NCI-H2227 (cell line): Measurements from ENCODE around the gene ERICH6B.

ENCODE experiments used
- DNase-seq: peaks from one replicate; lab custom pipeline; 2025; ENCODE audit not compliant: unreplicated experiment; lab: John Stamatoyannopoulos, UW

Gene ERICH6B

DNA sequence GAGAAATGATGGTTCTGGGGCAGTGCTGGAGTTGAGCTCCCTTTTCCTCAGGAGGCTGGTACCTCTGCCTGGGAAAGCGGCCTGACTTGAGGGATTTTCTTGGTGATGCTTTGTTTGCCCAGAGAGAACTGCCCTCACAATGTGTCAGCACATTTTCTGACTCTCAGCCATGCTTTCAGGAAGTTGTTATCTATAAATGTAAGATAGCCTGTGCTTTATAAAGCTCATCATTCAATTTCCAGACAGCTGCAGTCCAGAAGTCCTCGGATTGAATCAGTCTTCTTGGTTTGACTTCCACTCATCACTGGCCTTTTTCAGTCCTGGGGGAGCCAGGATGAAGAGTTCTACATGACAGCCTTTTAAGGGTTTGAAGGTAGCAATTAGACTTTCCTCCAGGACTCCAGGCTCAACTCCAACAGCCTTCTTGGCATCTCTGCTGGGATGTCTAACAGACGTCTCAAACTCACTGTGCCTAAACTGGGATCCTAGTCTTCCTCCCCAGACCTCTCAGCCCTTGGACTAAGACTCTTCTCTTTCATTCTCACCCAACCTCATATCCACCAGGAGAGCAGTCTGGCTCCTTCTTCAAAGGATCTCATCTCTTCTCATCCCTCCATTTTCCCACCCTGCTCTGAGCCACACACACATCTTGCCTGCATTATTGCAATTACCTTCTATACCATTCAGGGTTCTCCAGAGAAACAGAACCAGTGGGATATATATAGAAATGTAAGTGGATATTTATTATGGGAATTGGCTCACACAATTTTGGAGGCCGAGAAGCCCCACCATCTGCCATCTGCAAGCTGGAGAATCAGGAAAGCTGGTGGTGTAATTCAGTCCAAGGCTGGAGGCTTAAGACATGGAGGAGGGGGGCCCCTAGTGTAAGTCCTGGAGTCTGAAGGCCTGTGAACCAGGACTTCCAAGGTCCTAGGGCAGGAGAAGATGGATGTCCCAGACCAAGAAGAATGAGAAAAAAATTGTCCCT lies 13.1 kb downstream of the ERICH6B start:
- no peak for DNase-seq

DNA sequence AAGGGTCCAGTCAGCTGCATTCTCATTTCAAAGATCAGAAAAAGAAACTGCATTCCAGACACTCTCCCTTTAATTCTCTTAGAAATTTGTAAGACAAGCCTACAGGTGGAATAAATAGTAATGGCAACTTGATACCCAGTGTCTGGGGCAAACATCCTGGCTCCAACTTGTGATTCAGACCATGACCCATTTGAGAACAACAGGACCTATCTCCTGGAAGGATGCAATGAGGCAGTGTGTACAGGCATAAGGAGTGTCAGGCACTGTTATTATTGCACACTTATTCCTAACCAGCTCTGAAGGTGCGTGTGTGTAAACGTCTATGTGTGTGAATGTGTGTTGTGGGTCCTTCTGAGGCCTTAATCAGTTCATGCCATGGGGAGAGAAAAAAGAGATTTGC lies 13.9 kb downstream of the ERICH6B start:
- DNase-seq: no peak

DNA sequence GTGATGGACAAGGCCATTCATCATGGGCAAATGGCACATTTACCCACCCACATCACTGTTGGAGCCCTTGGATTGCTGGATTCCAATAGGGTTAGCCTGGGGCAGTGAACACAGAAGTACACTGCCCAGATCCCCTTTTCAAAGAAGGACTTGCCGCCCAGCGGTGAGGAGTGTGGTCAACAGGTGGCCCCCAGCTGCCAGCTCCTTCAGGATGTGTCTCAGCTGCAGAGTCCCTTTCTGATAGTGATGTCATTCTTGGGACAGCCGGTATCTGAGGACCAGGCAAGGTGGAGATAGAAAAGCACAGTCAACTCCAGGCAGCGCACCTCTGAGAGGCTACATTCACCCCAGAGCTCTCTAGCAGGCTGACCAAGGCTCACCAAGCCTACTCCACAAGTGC lies 16.9 kb downstream of the ERICH6B start:
- no peak for DNase-seq

DNA sequence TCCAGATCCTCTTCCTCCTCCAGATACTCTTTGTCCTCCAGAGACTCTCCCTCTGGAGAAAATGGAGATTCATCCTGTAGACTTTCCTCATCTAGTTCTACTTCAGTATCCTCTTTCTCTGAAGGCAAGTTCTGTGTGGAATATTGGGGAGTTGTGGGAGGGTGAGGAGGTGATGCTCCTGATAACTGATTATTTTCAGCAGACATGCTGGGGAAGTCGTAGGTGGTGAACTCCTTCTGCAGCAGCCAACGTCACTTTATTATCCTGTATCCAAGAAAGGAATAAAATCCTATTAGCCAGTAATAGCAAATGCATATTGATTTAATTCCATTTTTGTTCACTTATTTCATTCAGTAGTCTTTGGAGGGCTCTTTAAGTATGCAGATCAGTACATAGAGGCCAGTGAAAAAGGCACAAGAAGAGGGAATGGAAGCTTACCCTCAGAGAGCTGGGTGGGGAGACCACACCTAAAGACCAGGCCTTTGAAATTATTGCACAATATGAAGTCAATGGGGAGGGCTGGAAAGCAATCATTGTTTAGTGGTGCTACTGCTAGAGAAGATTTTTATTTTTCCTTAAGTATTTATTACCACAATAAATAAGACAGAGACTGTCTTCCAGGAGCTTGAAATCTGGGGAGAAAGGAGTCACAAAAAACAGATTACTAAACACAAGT lies 18.6 kb downstream of the ERICH6B start:
- no peak for DNase-seq

DNA sequence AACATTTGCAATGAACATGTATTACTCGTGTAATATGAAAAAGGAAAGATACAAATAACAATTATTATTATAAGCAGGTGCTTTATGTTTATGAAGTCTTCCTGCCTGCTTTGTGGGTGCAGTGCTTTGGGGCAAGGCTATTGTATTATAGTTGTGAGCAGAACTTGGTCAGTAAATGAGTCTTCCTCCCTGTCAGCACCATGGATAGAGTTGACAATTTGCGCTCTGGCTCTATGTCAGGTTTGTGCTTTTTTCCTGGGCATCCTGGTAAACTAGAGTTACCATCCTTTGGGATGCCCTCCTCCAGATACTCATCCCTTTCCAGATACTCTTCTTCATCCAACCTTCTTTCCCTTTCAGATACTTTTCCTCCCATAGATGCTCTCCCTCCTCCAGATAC lies 19.6 kb downstream of the ERICH6B start:
- DNase-seq: no peak

DNA sequence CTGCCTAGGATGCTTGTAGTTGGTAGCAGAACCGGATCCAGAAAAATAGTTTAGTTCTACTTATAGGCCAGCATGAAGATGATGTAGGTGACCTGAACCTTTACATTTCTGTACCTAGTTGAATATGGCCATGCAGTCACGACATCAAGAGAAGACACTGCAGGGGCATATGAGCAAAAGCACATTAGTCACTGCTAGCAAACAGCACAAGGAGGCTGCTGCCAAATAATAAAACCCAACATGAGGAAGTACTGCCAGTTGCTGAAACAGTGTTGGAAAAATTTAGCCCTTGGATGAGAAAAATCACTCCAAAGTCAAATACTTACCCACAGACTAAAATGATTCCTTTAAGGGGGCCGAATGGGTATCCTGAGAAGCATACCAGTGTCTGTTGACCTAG lies 20.8 kb downstream of the ERICH6B start:
- no peak for DNase-seq

DNA sequence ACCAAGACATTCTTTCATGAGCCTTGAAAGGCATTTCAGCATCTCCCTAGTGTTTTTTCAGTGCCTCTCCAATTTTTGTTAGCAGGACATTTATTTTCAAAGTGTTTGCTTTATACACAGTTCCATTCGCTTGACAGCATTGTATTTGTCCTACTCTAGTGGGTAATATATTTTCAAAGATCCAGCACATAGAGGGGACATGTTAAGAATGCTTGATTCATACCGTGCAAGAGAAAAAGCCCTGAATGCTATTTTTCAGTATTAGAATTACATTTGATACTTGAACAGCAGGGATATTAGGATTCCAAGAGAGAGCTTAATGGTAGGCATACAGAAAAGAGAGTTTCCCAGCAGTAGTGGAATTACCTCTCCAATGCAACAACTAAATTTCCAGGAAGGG lies 21.3 kb downstream of the ERICH6B start:
- DNase-seq: no peak

DNA sequence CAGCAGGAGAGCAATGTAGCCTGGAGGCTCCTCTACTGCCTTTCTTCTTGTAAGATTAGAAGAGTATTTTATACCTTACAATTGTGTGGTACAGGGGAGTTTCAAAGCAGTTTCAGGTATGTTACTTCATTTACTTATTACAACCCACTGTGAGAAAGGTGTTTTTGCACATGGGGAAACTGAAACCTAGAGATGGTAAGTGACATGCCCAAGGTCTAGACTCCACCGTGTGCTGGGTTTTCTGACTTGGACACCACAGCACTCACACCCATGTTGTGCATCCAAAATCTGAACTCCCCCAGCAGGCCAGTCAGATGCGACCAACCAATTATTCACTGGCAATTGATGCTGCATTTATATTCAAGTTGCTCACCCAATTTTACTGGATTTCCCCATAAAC lies 22.8 kb downstream of the ERICH6B start:
- DNase-seq: no peak

DNA sequence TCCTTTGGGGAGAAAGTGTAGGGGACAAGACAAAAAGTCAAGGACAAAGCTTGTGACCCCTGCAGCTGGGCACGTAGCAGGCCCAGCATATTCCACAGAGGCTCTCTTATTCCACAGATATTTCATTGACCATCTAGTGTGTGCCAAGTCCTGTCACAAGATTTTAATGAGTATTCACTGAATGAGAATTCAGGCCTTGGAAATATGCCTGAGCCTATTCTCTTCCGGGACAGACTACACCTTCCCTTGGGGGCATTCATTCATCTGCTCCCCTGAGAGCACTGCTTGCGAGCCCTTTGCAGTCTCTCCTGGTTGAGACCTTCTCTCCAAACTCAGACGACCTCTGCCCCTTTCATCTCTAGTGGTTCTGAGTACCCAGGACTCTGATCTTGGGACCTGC lies 25.5 kb downstream of the ERICH6B start:
- DNase-seq: no peak

DNA sequence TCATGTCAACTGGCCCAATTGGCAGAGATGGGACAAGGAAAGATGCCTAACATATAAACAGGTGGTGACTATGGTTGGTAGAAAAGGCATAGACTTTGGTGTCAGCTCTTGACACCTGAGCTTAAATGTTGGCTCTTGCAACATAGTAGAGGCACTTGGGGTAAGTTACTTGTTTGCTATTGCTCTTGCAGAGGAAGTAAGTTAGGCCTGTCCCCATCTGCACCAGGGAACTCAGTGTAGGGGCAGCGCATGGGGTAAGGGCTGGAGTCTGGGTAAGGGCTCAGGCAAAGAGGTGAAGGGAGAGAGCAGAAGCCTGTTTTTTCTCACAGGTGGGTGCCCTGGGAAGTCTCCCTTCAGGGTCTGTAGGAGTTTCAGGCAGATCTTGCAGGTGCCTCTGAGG lies 27.6 kb downstream of the ERICH6B start:
- DNase-seq: no peak

DNA sequence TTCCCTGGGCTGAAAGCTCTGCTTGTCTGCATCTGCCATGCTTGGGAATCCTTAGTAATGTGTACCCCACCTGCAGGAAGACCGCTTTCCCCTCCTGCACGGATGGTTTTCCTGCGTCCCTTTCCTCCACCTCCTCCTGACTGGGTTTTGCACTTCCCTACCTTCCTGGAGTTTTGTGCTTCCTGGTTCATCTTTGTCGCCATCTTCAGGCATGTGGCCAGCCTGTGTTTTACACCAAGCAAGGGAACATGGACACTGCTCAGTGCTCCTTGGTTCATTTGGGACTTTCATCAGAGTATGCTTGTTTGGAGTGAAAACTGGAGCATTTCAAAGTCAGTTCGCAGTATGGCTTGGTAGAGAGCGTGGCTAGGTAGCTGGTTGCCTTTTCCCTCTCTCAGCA lies 30.7 kb downstream of the ERICH6B start:
- no peak for DNase-seq

DNA sequence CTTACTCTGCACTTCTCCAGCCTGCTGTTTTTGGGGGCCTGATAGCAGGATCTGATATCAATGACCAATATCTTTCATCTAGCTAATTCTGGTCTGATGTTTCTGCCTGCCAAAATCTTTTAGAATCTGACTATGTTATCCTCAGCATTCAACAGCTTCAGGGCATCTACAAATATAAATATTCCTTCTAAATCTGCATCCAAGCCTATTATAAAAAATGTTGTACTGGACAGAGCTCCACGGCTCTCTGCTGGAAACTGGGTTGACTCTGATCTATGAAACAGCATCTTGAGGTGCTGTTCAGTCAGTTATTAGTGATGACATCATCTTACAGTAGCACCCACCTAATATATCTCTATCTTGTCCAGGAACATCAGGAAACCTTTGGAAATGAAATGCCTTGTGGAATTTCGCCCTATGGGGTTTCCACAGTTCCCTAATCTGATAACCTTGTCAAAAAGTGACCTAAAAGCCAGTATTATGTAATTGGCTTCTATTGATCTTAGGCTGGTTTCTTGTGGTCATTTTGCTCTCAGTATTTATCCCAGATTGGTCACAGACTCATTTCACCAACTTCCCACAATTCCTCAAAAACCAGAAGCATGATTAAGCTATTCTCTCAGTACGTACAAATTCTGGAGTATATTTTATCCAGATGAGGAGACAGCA lies 33.0 kb downstream of the ERICH6B start:
- no peak for DNase-seq

DNA sequence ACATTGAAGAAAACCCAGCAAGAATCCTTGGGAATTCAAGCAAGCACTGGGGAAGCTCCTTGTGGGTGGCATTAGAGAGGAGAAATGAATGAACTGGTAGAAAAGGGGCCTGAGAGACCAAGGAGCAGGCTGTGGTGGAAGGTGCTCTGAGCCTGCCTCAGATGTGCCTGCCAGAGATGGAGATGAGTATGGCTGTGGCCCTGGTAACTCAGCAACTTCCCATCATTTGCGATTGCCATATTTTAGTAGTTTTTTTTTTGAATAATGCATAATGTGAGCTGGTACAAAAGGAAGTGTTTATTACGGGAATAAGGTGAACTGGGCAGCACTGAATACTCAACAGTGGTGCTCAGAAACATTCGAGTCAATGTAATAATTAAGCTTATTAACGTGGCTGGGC lies 39.1 kb downstream of the ERICH6B start:
- DNase-seq: no peak

DNA sequence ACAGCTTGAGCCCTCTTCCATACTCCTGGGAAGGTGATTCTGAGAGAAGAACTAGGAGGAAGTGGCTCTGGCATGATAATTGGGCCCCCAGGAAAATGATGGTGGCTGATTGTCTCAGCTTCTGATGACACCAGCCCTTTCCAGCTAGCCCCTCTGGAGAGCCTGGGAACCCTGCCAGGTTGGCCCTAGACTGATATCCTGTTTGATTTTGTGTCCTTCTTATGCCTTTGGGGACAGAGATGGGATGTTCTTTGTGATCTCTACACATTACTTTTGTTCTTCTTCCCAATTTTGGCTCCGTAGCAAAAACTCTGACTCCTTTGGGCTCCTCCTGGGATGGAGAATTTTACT lies 39.7 kb downstream of the ERICH6B start:
- DNase-seq: no peak

DNA sequence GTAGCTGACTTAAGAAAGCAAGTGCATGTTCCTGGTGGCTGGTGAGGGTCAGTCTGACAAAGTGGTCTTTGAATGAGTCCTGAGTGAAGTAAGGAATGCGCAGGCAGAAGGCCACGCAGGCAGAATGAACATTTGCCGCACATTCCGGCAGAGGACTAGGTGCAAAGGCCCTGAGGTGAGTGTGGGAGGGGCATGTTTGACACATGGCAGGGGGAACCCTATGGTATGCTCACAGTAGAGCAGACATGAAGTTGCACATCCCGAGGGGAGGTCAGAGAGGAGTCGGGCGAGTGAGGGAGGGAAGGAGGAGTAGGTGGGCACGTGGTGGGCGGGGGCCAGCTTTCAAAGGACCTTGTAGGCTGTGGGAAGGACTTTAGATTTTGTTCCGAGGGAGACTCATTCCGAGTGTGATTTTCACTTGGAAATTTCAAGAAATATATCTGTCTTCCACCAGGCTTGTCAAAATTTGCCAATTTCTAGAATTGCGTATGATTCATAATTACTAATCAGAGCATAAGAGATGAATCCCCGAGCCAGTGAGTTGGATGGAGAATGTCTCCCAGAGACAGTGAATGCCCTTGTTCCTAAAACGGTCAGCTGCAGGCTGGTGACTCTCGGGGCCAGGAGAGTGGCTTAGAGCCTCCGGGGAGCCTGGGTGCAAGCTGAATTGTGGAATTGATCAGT lies 40.3 kb downstream of the ERICH6B start:
- DNase-seq: no peak

DNA sequence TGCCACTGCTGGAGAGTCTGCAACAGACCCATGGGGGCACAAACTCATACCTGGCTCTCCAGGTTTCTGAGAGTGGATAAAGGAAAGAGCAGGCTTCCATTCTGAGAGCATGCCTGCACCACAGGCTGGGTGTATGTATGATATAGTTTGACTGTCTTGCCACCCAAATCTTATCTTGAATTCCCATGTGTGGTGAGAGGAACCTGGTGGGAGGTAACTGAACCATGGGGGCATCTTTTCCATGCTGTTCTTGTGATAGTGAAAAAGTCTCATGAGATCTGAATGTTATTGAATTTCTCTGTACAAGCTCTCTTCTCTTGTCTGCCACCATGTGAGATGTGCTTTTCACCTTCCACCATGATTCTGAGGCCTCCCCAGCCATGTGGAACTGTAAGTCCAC lies 50.2 kb downstream of the ERICH6B start:
- DNase-seq: no peak

DNA sequence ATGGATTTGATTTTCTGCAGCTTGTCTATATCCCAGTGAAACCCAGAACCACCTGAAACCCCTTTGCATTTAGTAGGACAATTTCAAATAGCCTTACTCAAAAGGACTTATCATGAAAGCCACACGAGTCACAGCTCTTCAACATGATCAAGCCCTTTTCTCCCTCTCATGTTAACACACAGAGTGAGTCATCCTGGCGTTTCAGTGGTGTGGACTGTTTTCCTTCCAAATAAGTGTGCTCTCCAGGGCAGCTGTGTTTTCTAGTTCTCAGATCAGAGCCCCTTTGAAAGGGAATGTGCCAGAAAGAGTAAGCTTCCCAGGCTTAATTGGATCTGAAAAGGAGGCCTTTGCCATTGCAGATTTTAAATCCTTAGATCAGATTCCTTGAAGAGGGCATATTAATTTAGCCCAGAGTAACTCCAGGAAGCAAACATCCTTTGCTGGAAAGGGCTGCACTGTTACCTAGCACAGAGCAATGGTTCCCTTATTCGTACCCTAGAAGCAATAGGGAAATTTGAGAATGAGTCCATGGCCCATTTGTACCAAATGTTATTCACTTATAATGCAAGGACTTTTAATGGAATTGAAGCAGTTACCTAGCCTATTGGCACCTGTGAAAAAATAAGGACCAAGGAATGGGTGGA lies 51.3 kb downstream of the ERICH6B start:
- no peak for DNase-seq

DNA sequence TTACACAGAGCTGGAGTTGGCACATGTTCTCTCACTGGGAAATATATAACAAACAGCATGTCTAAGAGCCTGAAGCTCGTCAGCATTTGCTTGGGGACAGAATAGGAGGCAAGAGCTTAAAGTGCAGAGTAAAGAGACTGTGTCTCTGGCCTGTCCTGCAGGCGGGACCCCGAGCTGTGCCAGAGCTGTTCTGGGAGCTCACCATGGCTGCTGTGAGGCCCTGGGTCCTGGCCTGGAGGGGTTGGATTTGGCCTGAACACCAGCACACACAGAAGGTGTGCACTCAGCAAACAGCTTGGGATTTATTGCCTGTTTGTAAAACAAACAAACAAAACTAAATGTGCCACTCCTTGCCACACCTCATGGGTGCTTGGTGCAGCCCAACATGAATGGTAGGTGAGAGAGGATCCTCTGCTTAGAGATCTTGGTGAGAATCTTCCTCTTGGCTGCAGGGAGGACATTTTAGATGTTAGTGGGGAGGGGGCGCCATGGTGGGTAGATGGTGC lies 60.9 kb downstream of the ERICH6B start:
- no peak for DNase-seq

DNA sequence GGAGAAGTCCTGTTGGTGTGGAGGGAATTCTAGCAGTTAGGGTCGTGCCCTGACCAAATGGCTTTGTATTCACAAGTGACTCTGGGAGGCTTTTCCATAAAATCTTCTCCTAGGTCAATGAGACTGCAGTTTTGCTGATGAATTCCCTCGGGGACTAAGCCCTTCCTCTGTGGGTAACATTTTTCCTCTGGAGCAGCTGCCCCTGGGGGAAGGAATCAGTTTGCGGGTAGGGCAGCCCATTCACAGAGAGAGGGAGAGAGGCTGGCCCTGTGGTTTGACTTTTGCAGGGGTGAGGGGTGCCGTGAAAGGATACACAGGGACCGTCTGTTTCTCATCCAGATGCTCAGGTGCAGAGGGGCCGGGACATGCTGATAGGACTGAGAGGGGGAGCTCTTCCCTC lies 67.3 kb downstream of the ERICH6B start:
- DNase-seq: no peak

DNA sequence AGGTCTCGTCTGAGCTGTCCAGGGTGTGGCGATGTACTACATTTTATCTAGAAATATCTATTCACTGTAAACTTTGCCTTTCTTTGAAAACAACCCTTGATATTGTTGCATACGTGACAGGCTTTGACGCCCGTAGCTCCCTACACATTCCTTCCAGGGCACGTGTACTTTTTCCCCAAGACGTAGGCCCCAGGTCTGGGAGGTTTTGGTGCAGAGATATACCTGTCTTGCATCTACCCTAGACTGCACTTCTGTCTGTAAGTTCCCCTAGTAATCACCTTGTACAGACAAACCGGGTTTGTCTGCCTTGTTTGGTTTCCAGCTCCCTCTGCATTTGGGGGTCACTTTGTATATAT lies 69.2 kb downstream of the ERICH6B start:
- DNase-seq: no peak
